HG03521 (cell line): ENCODE data around the gene FGFR3.

Experiments used
- ATAC-seq: cut with Tn5 transposase; IDR thresholded peaks from one replicate; pipeline ENCODE4 v1.9.1; 2021; ENCODE audit warnings: mild to moderate bottlenecking, moderate library complexity; ENCODE audit not compliant: unreplicated experiment

FGFR3 gene

GRCh38 chr4:1756079-1756478 is 37.0 kb upstream of the FGFR3 start:
- no peak for ATAC-seq

GRCh38 chr4:1756893-1757779 is 36.0 kb upstream of the FGFR3 start:
- ATAC-seq = no peak

GRCh38 chr4:1757836-1758235 is 35.3 kb upstream of the FGFR3 start:
- ATAC-seq = no peak

- ATAC-seq = no peak
These were observed 34.6 kb upstream of the FGFR3 start for GRCh38 chr4:1758306-1759121.

- ATAC-seq = no peak
These were observed 33.8 kb upstream of the FGFR3 start for GRCh38 chr4:1759170-1759817.

GRCh38 chr4:1759818-1760223 is 33.3 kb upstream of the FGFR3 start:
- no peak for ATAC-seq

GRCh38 chr4:1760521-1761071 is 32.5 kb upstream of the FGFR3 start:
- ATAC-seq = no peak

- no peak for ATAC-seq
These were observed 31.9 kb upstream of the FGFR3 start for GRCh38 chr4:1761130-1761689.

GRCh38 chr4:1762264-1763010 is 30.7 kb upstream of the FGFR3 start:
- ATAC-seq = no peak

- ATAC-seq = no peak
These were observed 30.0 kb upstream of the FGFR3 start for GRCh38 chr4:1763070-1763549.

- no peak for ATAC-seq
These were observed 29.5 kb upstream of the FGFR3 start for GRCh38 chr4:1763550-1764080.

GRCh38 chr4:1764670-1765069 is 28.4 kb upstream of the FGFR3 start:
- no peak for ATAC-seq

- ATAC-seq = no peak
These were observed 27.6 kb upstream of the FGFR3 start for GRCh38 chr4:1765409-1766072.

- ATAC-seq = no peak
These were observed 26.7 kb upstream of the FGFR3 start for GRCh38 chr4:1766106-1767060.

- no peak for ATAC-seq
These were observed 25.9 kb upstream of the FGFR3 start for GRCh38 chr4:1767061-1767769.

GRCh38 chr4:1767770-1768366 is 25.2 kb upstream of the FGFR3 start:
- ATAC-seq = no peak
